ENCODE results near the gene DLL3. TPM values are rescaled to one million over a fixed set of nuclear protein-coding genes. Genes with fewer than 3 reads are reported as not detected.

The DLL3 gene
- polyA plus RNA-seq, 2 of the 4 experiments (the other 2 are of a cell fraction), result 6.7 to 6.8 TPM

DNA sequence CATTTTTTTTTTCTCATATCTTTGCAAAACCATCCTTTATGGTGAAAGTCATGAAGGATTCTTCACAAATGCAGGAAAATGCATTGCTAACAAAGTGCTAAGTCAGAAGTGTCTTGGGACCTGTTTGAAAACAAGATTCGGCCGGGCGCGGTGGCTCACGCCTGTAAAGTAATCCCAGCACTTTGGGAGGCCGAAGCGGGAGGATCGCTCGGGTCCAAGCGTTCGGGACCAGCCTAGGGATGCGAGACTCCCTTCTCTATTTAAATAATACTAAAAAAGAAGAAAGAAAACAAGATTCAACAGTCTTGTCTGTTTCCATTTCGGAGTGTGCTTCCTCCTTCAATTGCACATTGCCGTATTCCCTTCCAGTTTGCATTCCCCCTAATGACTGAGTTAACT is 33.1 kb downstream of the DLL3 start:
- peak; percentile 90 for FAIRE-seq

DNA sequence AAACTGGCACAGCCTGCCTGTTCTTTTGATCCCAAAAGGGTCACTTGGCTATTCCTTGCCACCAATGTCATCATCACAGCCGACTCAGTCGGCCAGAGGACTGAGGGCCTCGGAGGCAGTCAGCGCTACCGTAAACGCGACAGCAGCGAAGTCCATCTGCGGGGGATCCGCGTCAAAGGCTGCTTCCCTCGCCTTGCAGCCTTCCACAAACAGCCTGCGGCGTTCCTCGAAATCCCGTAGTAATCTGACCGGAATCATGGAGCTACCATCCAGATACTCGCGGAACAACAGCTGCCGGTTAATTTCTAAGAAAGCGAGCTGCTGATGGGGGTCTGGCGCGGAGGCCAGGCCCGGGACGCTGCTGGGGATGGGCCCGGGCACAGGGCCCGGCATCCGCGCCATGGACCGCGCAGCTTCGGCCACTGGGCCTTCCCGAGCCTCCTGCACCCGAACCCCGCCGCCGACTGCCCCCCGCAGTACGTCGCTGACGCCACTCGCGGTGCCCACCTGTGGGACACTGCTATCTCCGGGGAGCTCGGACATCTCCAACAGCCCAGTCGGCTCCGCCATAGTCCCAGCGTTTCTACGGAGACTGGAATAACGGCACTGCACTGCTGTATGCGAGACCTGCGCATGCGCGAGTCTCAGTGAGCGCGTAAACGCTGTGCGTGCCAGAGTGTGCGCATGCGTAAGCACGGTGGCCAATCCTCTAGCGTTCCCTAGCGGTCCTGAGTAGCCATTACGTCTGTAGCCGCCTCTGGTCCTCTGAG is 33.7 kb downstream of the DLL3 start, which contains the start of gene EID2B:
EID2B (minus strand) TSS at position 620 of the 770 bp plus-strand sequence; CDS start at position 570, 50 bp downstream.
- Histone ChIP-seq H3K4me2 (peak within 1 kb of the TSS; percentile 88), H3K4me3 (peak within 1 kb of the TSS; percentile 68), H3K27ac (peak within 1 kb of the TSS; percentile 83 to 88), H3K9me3 (no peaks in the 10 kb centered on the region), H3K4me1 (peaks cover 14% of the 10 kb centered on the region)
- ChIA-PET CTCF (interaction anchor here (0.6 to 14.2 kb wide), 48 partner anchors 8 to 749 kb away, joined by 3 to 299 read pairs (median 6); partner anchors contain the start of genes DLL3, MED29, PAF1 and PLEKHG2), POLR2A (interaction anchor here (0.5 to 3.4 kb wide), 11 partner anchors 20 to 1573 kb away, joined by 3 to 40 read pairs (median 3); partner anchors contain the start of genes RPS16, SUPT5H and TIMM50)
- ATAC-seq, result peak; percentile 95 to 96
- WGBS (ENCODE audit: missing lambda C conversion rate), result under 1% methylated on average over 65 of the region's 65 CpGs
- peak; percentile 100 for FAIRE-seq
- peak; percentile 99 to 100 for DNase-seq (ENCODE audit: low read depth in 1 of 2, low spot score in 1 of 2)
- TF ChIP-seq EP300 (IDR thresholded peaks at IDR 0.05) (no peak), RCOR1 (IDR thresholded peaks at IDR 0.05; ENCODE audit: low read depth, low read length) (no peak), RAD21 (conservative IDR thresholded peaks at IDR 0.05 in 1 of 2, IDR thresholded peaks at IDR 0.05 in 1 of 2) (peak; percentile 100), KDM5A (IDR thresholded peaks at IDR 0.05) (peak; percentile 63), ZSCAN20 (CRISPR knock-in tag; IDR thresholded peaks at IDR 0.05) (no peak), PHF8 (IDR thresholded peaks at IDR 0.05; ENCODE audit: borderline replicate concordance, low read depth) (peak; percentile 96), BHLHE40 (IDR thresholded peaks at IDR 0.05; ENCODE audit: low read depth, low read length) (no peak), SMC3 (IDR thresholded peaks at IDR 0.05) (peak; percentile 87), HDAC2 (IDR thresholded peaks at IDR 0.05) (peak; percentile 75; the same call in 1 of the 2 replicates), NFE2L2 (conservative IDR thresholded peaks at IDR 0.05; ENCODE audit: low read length) (0 out of 2 replicates have a peak, but pooled peaks have one; percentile 11), ZFP36 (IDR thresholded peaks at IDR 0.05; ENCODE audit: borderline replicate concordance, partially characterized antibody) (no peak), JUN (IDR thresholded peaks at IDR 0.05) (peak; percentile 79 to 93)
- TF ChIP-seq, protein P1, sequence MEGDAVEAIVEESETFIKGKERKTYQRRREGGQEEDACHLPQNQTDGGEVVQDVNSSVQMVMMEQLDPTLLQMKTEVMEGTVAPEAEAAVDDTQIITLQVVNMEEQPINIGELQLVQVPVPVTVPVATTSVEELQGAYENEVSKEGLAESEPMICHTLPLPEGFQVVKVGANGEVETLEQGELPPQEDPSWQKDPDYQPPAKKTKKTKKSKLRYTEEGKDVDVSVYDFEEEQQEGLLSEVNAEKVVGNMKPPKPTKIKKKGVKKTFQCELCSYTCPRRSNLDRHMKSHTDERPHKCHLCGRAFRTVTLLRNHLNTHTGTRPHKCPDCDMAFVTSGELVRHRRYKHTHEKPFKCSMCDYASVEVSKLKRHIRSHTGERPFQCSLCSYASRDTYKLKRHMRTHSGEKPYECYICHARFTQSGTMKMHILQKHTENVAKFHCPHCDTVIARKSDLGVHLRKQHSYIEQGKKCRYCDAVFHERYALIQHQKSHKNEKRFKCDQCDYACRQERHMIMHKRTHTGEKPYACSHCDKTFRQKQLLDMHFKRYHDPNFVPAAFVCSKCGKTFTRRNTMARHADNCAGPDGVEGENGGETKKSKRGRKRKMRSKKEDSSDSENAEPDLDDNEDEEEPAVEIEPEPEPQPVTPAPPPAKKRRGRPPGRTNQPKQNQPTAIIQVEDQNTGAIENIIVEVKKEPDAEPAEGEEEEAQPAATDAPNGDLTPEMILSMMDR (IDR thresholded peaks at IDR 0.05), result peak; percentile 100

More for the DNA sequence above, 33.1 kb downstream of the DLL3 start:
- no peak for TF ChIP-seq CBX8 (IDR thresholded peaks at IDR 0.05)
- TF ChIP-seq, protein P2, sequence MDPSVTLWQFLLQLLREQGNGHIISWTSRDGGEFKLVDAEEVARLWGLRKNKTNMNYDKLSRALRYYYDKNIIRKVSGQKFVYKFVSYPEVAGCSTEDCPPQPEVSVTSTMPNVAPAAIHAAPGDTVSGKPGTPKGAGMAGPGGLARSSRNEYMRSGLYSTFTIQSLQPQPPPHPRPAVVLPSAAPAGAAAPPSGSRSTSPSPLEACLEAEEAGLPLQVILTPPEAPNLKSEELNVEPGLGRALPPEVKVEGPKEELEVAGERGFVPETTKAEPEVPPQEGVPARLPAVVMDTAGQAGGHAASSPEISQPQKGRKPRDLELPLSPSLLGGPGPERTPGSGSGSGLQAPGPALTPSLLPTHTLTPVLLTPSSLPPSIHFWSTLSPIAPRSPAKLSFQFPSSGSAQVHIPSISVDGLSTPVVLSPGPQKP (IDR thresholded peaks at IDR 0.05; ENCODE audit: low read depth, low read length), result no peak
- no peak for TF ChIP-seq POLR2AphosphoS2 (conservative IDR thresholded peaks at IDR 0.05; ENCODE audit: low read length)
- TF ChIP-seq TP53 (CRISPR knock-in tag; IDR thresholded peaks at IDR 0.05), result no peak
- TF ChIP-seq, protein P3, sequence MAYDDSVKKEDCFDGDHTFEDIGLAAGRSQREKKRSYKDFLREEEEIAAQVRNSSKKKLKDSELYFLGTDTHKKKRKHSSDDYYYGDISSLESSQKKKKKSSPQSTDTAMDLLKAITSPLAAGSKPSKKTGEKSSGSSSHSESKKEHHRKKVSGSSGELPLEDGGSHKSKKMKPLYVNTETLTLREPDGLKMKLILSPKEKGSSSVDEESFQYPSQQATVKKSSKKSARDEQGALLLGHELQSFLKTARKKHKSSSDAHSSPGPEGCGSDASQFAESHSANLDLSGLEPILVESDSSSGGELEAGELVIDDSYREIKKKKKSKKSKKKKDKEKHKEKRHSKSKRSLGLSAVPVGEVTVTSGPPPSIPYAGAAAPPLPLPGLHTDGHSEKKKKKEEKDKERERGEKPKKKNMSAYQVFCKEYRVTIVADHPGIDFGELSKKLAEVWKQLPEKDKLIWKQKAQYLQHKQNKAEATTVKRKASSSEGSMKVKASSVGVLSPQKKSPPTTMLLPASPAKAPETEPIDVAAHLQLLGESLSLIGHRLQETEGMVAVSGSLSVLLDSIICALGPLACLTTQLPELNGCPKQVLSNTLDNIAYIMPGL (CRISPR knock-in tag; IDR thresholded peaks at IDR 0.05; ENCODE audit: borderline replicate concordance), result no peak
- no peak; the same call in 1 of the 2 replicates for TF ChIP-seq POLR2A (IDR thresholded peaks at IDR 0.05; ENCODE audit: low read length)
- TF ChIP-seq, protein P4, sequence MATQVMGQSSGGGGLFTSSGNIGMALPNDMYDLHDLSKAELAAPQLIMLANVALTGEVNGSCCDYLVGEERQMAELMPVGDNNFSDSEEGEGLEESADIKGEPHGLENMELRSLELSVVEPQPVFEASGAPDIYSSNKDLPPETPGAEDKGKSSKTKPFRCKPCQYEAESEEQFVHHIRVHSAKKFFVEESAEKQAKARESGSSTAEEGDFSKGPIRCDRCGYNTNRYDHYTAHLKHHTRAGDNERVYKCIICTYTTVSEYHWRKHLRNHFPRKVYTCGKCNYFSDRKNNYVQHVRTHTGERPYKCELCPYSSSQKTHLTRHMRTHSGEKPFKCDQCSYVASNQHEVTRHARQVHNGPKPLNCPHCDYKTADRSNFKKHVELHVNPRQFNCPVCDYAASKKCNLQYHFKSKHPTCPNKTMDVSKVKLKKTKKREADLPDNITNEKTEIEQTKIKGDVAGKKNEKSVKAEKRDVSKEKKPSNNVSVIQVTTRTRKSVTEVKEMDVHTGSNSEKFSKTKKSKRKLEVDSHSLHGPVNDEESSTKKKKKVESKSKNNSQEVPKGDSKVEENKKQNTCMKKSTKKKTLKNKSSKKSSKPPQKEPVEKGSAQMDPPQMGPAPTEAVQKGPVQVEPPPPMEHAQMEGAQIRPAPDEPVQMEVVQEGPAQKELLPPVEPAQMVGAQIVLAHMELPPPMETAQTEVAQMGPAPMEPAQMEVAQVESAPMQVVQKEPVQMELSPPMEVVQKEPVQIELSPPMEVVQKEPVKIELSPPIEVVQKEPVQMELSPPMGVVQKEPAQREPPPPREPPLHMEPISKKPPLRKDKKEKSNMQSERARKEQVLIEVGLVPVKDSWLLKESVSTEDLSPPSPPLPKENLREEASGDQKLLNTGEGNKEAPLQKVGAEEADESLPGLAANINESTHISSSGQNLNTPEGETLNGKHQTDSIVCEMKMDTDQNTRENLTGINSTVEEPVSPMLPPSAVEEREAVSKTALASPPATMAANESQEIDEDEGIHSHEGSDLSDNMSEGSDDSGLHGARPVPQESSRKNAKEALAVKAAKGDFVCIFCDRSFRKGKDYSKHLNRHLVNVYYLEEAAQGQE (IDR thresholded peaks at IDR 0.05), result no peak
- no peak for TF ChIP-seq KDM1A (IDR thresholded peaks at IDR 0.05; ENCODE audit: low read depth)
- no peak for TF ChIP-seq EHMT2 (IDR thresholded peaks at IDR 0.05; ENCODE audit: low read depth)
- TF ChIP-seq MAZ (IDR thresholded peaks at IDR 0.05; ENCODE audit: borderline replicate concordance, low read depth, low read length), result no peak
- TF ChIP-seq ZFP36 (IDR thresholded peaks at IDR 0.05; ENCODE audit: borderline replicate concordance, partially characterized antibody), result no peak
- no peak for TF ChIP-seq TFCP2L1 (CRISPR knock-in tag; IDR thresholded peaks at IDR 0.05)
- no peak for TF ChIP-seq MYC (IDR thresholded peaks at IDR 0.05; ENCODE audit: borderline replicate concordance, low read length)
- no peak for TF ChIP-seq RNF2 (IDR thresholded peaks at IDR 0.05; ENCODE audit: borderline replicate concordance, low read depth)
- TF ChIP-seq FOSB (CRISPR knock-in tag; IDR thresholded peaks at IDR 0.05), result no peak
- TF ChIP-seq, protein P5, sequence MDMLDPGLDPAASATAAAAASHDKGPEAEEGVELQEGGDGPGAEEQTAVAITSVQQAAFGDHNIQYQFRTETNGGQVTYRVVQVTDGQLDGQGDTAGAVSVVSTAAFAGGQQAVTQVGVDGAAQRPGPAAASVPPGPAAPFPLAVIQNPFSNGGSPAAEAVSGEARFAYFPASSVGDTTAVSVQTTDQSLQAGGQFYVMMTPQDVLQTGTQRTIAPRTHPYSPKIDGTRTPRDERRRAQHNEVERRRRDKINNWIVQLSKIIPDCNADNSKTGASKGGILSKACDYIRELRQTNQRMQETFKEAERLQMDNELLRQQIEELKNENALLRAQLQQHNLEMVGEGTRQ (IDR thresholded peaks at IDR 0.05), result no peak
- no peak for TF ChIP-seq FOXS1 (CRISPR knock-in tag; IDR thresholded peaks at IDR 0.05)
- no peaks in the 10 kb centered on the region for H3K9me3 ChIP-seq
- peak overlapping the region; percentile 88 for H3K4me2 ChIP-seq
- peak overlapping the region; percentile 83 to 88 for H3K27ac ChIP-seq
- POLR2A ChIA-PET, result interaction anchor here (0.5 to 3.4 kb wide), 8 partner anchors 19 to 1572 kb away, joined by 3 to 40 read pairs (median 7); partner anchors contain the start of genes RPS16, SUPT5H and TIMM50
- ATAC-seq, result peak in 1 of 2 experiments; percentile 9; a peak in 3 of 6 replicates
- peaks cover 14% of the 10 kb centered on the region for H3K4me1 ChIP-seq
- peak overlapping the region; percentile 68 for H3K4me3 ChIP-seq
- DNase-seq (ENCODE audit: low read depth in 1 of 2, low spot score in 1 of 2), result no peak
- WGBS (ENCODE audit: missing lambda C conversion rate), result 19% methylated on average over 14 of the region's 14 CpGs
- CTCF ChIA-PET, result interaction anchor here (0.6 to 14.2 kb wide), 36 partner anchors 8 to 749 kb away, joined by 3 to 299 read pairs (median 12); partner anchors contain the start of genes DLL3, MED29, PAF1 and PLEKHG2
